IMR-90 (cell line): ENCODE measurements around the gene MTFR1L. TPM values are rescaled to one million over a fixed set of nuclear protein-coding genes. Genes with fewer than 3 reads are reported as not detected.
A peak's percentile ranks its signal among the peaks of the same experiment; 100 is the strongest.

Experiments used
- ATAC-seq: fragments of 200-7000 bp; cut with Tn5 transposase; 2 replicates; pipeline ENCODE4 v1.9.1; 2020; ENCODE audit warnings: low read depth, mild to moderate bottlenecking, moderate library complexity
- BruUV-seq: library from RNA; stranded (reverse); fragments of 400-500 nt; replicated peaks from 2 replicates; lab custom pipeline; 2021; lab: Mats Ljungman, UMichigan
- CTCF ChIA-PET: fragments of 300-600 bp; formaldehyde crosslinking; extraction: SDS; loops from one replicate; lab custom pipeline; 2021; ENCODE audit warnings: antibody characterized with exemption; lab: Yijun Ruan, JAX
- POLR2A ChIA-PET: fragments of 300-600 bp; sonication (Branson Sonifier 250); formaldehyde crosslinking; loops from one replicate; lab custom pipeline; 2022; ENCODE audit warnings: antibody characterized with exemption; ENCODE audit not compliant: unreplicated experiment; lab: Charles Lee
- DNase-seq: peaks from one replicate; pipeline ENCODE4 v3.0.0; 2013
- H2AFZ ChIP-seq: replicated peaks from 2 replicates; pipeline ENCODE3; 2013; ENCODE audit warnings: low read length, mild to moderate bottlenecking; ENCODE audit not compliant: poor library complexity
- H2AK5ac ChIP-seq: 2 replicates; pipeline ENCODE4 v1.6.1; 2013; ENCODE audit warnings: low read depth, low read length, inconsistent platforms
- H2AK9ac ChIP-seq: replicated peaks from 2 replicates; pipeline ENCODE3; 2013; ENCODE audit warnings: mild to moderate bottlenecking, low read depth, low read length, moderate library complexity; ENCODE audit not compliant: poor library complexity
- H2BK120ac ChIP-seq: 2 replicates; pipeline ENCODE4 v1.6.1; 2013; ENCODE audit warnings: low read depth, low read length, inconsistent platforms
- H2BK15ac ChIP-seq: 3 replicates; pipeline ENCODE4 v1.6.1; 2013; ENCODE audit warnings: low read depth, low read length, inconsistent platforms
- H2BK20ac ChIP-seq: 2 replicates; pipeline ENCODE4 v1.6.1; 2013; ENCODE audit warnings: low read depth, mild to moderate bottlenecking, inconsistent platforms, low read length, moderate library complexity
- H2BK5ac ChIP-seq: 2 replicates; pipeline ENCODE4 v1.6.1; 2013; ENCODE audit warnings: mild to moderate bottlenecking, low read depth, low read length, inconsistent platforms; ENCODE audit not compliant: poor library complexity, severe bottlenecking
- H3K14ac ChIP-seq: replicated peaks from 2 replicates; pipeline ENCODE4 v1.6.1; 2013; ENCODE audit warnings: low read depth, low read length, inconsistent platforms
- H3K18ac ChIP-seq: 2 replicates; pipeline ENCODE4 v1.6.1; 2013; ENCODE audit warnings: low read depth, low read length, control low read depth
- H3K23ac ChIP-seq: 2 replicates; pipeline ENCODE4 v1.6.1; 2013; ENCODE audit warnings: low read depth, low read length, inconsistent platforms
- H3K27ac ChIP-seq: 2 replicates; pipeline ENCODE4 v1.5.1; 2013; ENCODE audit warnings: mild to moderate bottlenecking, control low read depth, low read length; ENCODE audit not compliant: insufficient read depth
- H3K27me3 ChIP-seq: 2 replicates; pipeline ENCODE4 v1.6.1; 2013; ENCODE audit warnings: low read length; ENCODE audit not compliant: control insufficient read depth, insufficient read depth
- H3K36me3 ChIP-seq: 2 replicates; pipeline ENCODE4 v1.6.1; 2013; ENCODE audit warnings: low read length, mixed read lengths; ENCODE audit not compliant: control insufficient read depth, insufficient read depth
- H3K4ac ChIP-seq: 2 replicates; pipeline ENCODE4 v1.6.1; 2013; ENCODE audit warnings: low read depth, low read length, inconsistent platforms
- H3K4me1 ChIP-seq: 2 replicates; pipeline ENCODE4 v1.6.1; 2013; ENCODE audit warnings: low read length, mixed read lengths; ENCODE audit not compliant: control insufficient read depth, insufficient read depth
- H3K4me2 ChIP-seq: 2 replicates; pipeline ENCODE4 v1.6.1; 2013; ENCODE audit warnings: low read depth, mild to moderate bottlenecking, control low read depth, low read length, moderate library complexity
- H3K4me3 ChIP-seq: 2 replicates; pipeline ENCODE4 v1.5.1; 2013; ENCODE audit warnings: low read depth, mild to moderate bottlenecking, control low read depth, low read length, moderate library complexity; ENCODE audit not compliant: insufficient read depth
- H3K56ac ChIP-seq: 2 replicates; pipeline ENCODE4 v1.6.1; 2013; ENCODE audit warnings: low read length, inconsistent platforms; ENCODE audit not compliant: insufficient read depth; ENCODE audit errors: extremely low read depth
- H3K79me1 ChIP-seq, 2 experiments: 2 replicates each; pipeline ENCODE4 v1.6.1; 2013; ENCODE audit warnings: low read length in 2 of 2, inconsistent platforms in 1 of 2, low read depth in 1 of 2
- H3K9ac ChIP-seq: 2 replicates; pipeline ENCODE4 v1.6.1; 2013; ENCODE audit warnings: low read depth, low read length, control low read depth
- H3K9me1 ChIP-seq: 2 replicates; pipeline ENCODE4 v1.6.1; 2013; ENCODE audit warnings: low read length, inconsistent platforms; ENCODE audit not compliant: insufficient read depth
- H3K9me3 ChIP-seq: 2 replicates; pipeline ENCODE4 v1.6.1; 2013; ENCODE audit warnings: low read length; ENCODE audit not compliant: control insufficient read depth, insufficient read depth
- H4K20me1 ChIP-seq: 2 replicates; pipeline ENCODE4 v1.6.1; 2013; ENCODE audit warnings: low read length, inconsistent platforms; ENCODE audit not compliant: insufficient read depth
- H4K5ac ChIP-seq: 2 replicates; pipeline ENCODE4 v1.6.1; 2013; ENCODE audit warnings: mild to moderate bottlenecking, low read depth, low read length, control low read depth
- H4K8ac ChIP-seq, 2 experiments: 2 replicates each; pipeline ENCODE4 v1.6.1; 2013; ENCODE audit warnings: low read depth in 2 of 2, low read length in 2 of 2, control low read depth in 1 of 2, inconsistent platforms in 1 of 2
- H4K91ac ChIP-seq: 2 replicates; pipeline ENCODE4 v1.6.1; 2013; ENCODE audit warnings: low read depth, low read length, inconsistent platforms; ENCODE audit not compliant: insufficient read depth
- CEBPB ChIP-seq: IDR thresholded peaks from 2 replicates; pipeline ENCODE4 v1.6.1; 2012; ENCODE audit warnings: low read depth, low read length, improper control_type of control experiment
- CHD1 ChIP-seq: IDR thresholded peaks from 2 replicates; pipeline ENCODE4 v1.6.1; 2012; ENCODE audit warnings: low read depth, low read length, improper control_type of control experiment
- CTCF ChIP-seq: conservative IDR thresholded peaks from 2 replicates; pipeline ENCODE4 v1.5.1; 2012; ENCODE audit warnings: mild to moderate bottlenecking, low read depth, low read length, improper control_type of control experiment
- ELK1 ChIP-seq: fragments of 150-350 bp; IDR thresholded peaks from 2 replicates; pipeline ENCODE4 v1.6.1; 2016; ENCODE audit warnings: low read depth, mild to moderate bottlenecking, low read length, moderate library complexity, borderline replicate concordance
- FOS ChIP-seq: fragments of 150-350 bp; IDR thresholded peaks from 2 replicates; pipeline ENCODE4 v1.6.1; 2016; ENCODE audit warnings: low read depth, low read length
- MAFK ChIP-seq: IDR thresholded peaks from 2 replicates; pipeline ENCODE4 v1.6.1; 2012; ENCODE audit warnings: low read depth, low read length, improper control_type of control experiment
- MXI1 ChIP-seq: IDR thresholded peaks from 2 replicates; pipeline ENCODE4 v1.6.1; 2012; ENCODE audit warnings: low read depth, mild to moderate bottlenecking, low read length, moderate library complexity, borderline replicate concordance
- NFE2L2 ChIP-seq: fragments of 150-350 bp; IDR thresholded peaks from 2 replicates; pipeline ENCODE4 v1.6.1; 2016; ENCODE audit warnings: low read depth, mild to moderate bottlenecking, low read length
- POLR2A ChIP-seq: IDR thresholded peaks from 2 replicates; pipeline ENCODE4 v1.6.1; 2012; ENCODE audit warnings: mild to moderate bottlenecking, low read depth, low read length
- RAD21 ChIP-seq: IDR thresholded peaks from 2 replicates; pipeline ENCODE4 v1.6.1; 2012; ENCODE audit warnings: low read length, improper control_type of control experiment
- RCOR1 ChIP-seq: IDR thresholded peaks from 2 replicates; pipeline ENCODE4 v1.6.1; 2012; ENCODE audit warnings: mild to moderate bottlenecking, low read length, improper control_type of control experiment; ENCODE audit not compliant: insufficient replicate concordance
- RFX5 ChIP-seq: IDR thresholded peaks from 2 replicates; pipeline ENCODE4 v1.8.0; 2012; ENCODE audit warnings: low read depth, mild to moderate bottlenecking, low read length, moderate library complexity
- SMC3 ChIP-seq: fragments of 150-350 bp; IDR thresholded peaks from 2 replicates; pipeline ENCODE4 v1.6.1; 2016; ENCODE audit warnings: low read depth, mild to moderate bottlenecking, antibody characterized with exemption, low read length, moderate library complexity
- USF2 ChIP-seq: fragments of 150-350 bp; IDR thresholded peaks from 2 replicates; pipeline ENCODE4 v1.6.1; 2017; ENCODE audit warnings: mild to moderate bottlenecking, antibody characterized with exemption, low read length, low read depth
- WGBS, 2 experiments: methylation state at CpG; one replicate each; pipeline versions ENCODE4 v1.1.5 to v1.1.7; 2013; ENCODE audit warnings: missing lambda C conversion rate in 2 of 2; ENCODE audit not compliant: insufficient read length in 1 of 2; ENCODE audit errors: extremely low coverage in 2 of 2; 5-methylcytosine and 5-hydroxymethylcytosine counted together
- dilution Hi-C: fragments of 300-500 bp; cut with HindIII; formaldehyde crosslinking; loops from one replicate; pipeline ENCODE4 v1.14.3; 2018; ENCODE audit warnings: low sequenced_read_pairs; ENCODE audit not compliant: unreplicated experiment
- in situ Hi-C: fragments of 300-500 bp; cut with MboI; formaldehyde crosslinking; loops from 3 replicates; pipeline ENCODE4 v1.14.3; 2019; ENCODE audit warnings: low sequenced_read_pairs, inconsistent platforms, mixed read lengths
- intact Hi-C: fragments of 100-400 bp; cut with micrococcal nuclease; formaldehyde crosslinking; loops from 2 replicates; pipeline ENCODE4 v1.10.0; 2022
- polyA plus RNA-seq, 3 experiments: library from polyadenylated mRNA; depleted of rRNA; stranded (reverse); fragments of >200 nt; gene quantifications; 2 replicates each; pipeline ENCODE4 v1.2.3, GENCODE V29; 2012; ENCODE audit warnings: low replicate concordance in 1 of 3
- total RNA-seq: library from RNA; depleted of rRNA; stranded (reverse); fragments of >200 nt; gene quantifications from 2 replicates; pipeline ENCODE4 v1.2.3, GENCODE V29; 2012

Gene MTFR1L
- total and polyA plus RNA-seq, 2 of the 4 experiments (the other 2 are of a cell fraction), result 69.1 to 69.7 TPM

DNA sequence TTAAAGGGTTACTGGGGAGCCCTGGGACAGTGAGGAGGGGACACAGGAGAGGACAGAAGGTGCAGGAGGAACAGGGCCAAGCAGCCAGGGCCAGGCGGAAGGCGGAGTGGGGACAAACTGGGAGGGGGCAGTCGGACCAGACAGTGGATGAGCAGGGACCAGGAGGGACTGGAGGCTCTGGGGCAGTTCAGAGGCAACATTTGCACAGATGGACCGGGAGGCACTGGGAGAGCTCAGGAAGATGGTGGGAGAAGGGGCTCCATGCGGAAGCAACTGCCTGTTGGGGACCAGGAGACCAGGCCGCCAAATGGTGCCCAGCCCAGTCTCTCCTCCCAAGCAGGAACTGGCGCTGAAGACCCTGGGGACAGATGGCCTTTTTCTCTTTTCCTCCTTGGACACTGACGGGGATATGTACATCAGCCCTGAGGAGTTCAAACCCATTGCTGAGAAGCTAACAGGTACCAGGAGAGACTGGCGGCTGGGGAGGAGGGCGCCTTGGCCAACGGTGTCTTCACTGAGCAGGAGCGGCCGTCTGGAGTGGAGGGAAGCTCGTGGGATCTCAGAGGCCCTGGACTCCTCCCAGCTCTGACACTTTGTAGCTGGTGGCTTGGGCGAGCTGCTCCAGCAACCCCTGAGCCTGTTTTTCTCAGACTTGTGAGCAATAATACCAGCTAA, 18.9 kb upstream of the MTFR1L start:
- H3K23ac ChIP-seq, result peak overlapping the region; percentile 93
- H2BK5ac ChIP-seq, result peak overlapping the region; percentile 19
- H2AFZ ChIP-seq, result peak overlapping the region; percentile 84
- peak overlapping the region; percentile 18; the same call in 1 of the 2 replicates for H4K5ac ChIP-seq
- intact Hi-C loops (no loop called here), dilution Hi-C loops (no loop called here), in situ Hi-C loops (loop anchor here (25.0 kb wide), 2 partner anchors 389 to 564 kb away; partner anchors contain the start of genes RHCE, RSRP1 and SYF2)
- H2BK15ac ChIP-seq, result no peak overlapping the region; the same call in 2 of the 3 replicates
- H4K8ac ChIP-seq, result peak overlapping the region in 1 of 2 experiments; percentile 74; a peak in 2 of 4 replicates
- H3K27ac ChIP-seq, result peak overlapping the region; percentile 71
- DNase-seq (no peak), ATAC-seq (peak; percentile 9)
- H4K20me1 ChIP-seq, result peaks cover 7% of the 10 kb centered on the region; the same call in 1 of the 2 replicates
- CTCF ChIA-PET, result interaction anchor here (0.6 kb wide), 1 partner anchor 12 kb away, joined by 3 read pairs; no protein-coding TSS in a partner anchor
- no peaks in the 10 kb centered on the region for H3K9me3 ChIP-seq
- H3K9me1 ChIP-seq, result peaks cover 9% of the 10 kb centered on the region
- H3K4ac ChIP-seq, result peak overlapping the region; percentile 52
- POLR2A ChIA-PET, result no interaction called here
- H3K56ac ChIP-seq, result no peak overlapping the region
- peak overlapping the region; percentile 37 for H2AK5ac ChIP-seq
- H2AK9ac ChIP-seq, result peak overlapping the region; percentile 35
- peak overlapping the region; percentile 91 for H3K4me2 ChIP-seq
- H2BK20ac ChIP-seq, result no peak overlapping the region
- H3K4me1 ChIP-seq, result peaks cover 9% of the 10 kb centered on the region
- H3K9ac ChIP-seq, result peak overlapping the region; percentile 97
- BruUV-seq, result no TSS peak
- peaks cover 6% of the 10 kb centered on the region; the same call in 1 of the 2 replicates for H3K36me3 ChIP-seq
- no peak for TF ChIP-seq CEBPB
- TF ChIP-seq SMC3, result no peak
- TF ChIP-seq POLR2A, result no peak
- TF ChIP-seq USF2, result no peak
- TF ChIP-seq RFX5, result no peak
- no peak for TF ChIP-seq FOS
- TF ChIP-seq ELK1, result no peak
- no peak for TF ChIP-seq CHD1
- no peak for TF ChIP-seq MAFK
- no peak for TF ChIP-seq NFE2L2
- TF ChIP-seq RCOR1, result no peak
- TF ChIP-seq RAD21, result no peak
- no peak for TF ChIP-seq MXI1
- no peak for TF ChIP-seq CTCF
- 50% methylated on average over 5 of the region's 15 CpGs; no CpG with 5 or more reads in 1 of the 2 experiments for WGBS, 2 experiments
- H3K79me1 ChIP-seq, result peaks cover 28 to 43% of the 10 kb centered on the region in 2 experiments
- peak overlapping the region; percentile 6 for H3K14ac ChIP-seq
- peak overlapping the region; percentile 87 for H3K4me3 ChIP-seq
- H3K27me3 ChIP-seq, result no peaks in the 10 kb centered on the region
- H4K91ac ChIP-seq, result 0 out of 2 replicates have a peak overlapping the region, but pooled peaks have one; percentile 51
- peak overlapping the region; percentile 55; the same call in 1 of the 2 replicates for H3K18ac ChIP-seq
- no peak overlapping the region for H2BK120ac ChIP-seq
